KBM-7 (cell line): ENCODE measurements around the gene CAND2.
"Not testable (repeated sequence)": the region's sequence is repeated elsewhere in the genome, so short reads cannot be mapped to it uniquely, and the experiment has no call there.

Experiments
- DNase-seq: peaks from one replicate; pipeline ENCODE4 v3.0.0-alpha.2; 2015
- in situ Hi-C: fragments of 300-500 bp; cut with MboI; formaldehyde crosslinking; loops from 2 replicates; pipeline ENCODE4 v1.14.3; 2020; ENCODE audit warnings: low sequenced_read_pairs, low pct_unique_long_range_greater_than_20kb, mixed read lengths

Gene CAND2

GRCh38 chr3:12875857-12876836, 79.7 kb downstream of the CAND2 start:
- no peak for DNase-seq
- in situ Hi-C loops, result no loop called here

- DNase-seq, result no peak
- in situ Hi-C loops, result no loop called here
Measured at GRCh38 chr3:12877040-12877439, 80.6 kb downstream of the CAND2 start.

GRCh38 chr3:12878141-12878574, 81.7 kb downstream of the CAND2 start:
- DNase-seq, result no peak
- in situ Hi-C loops, result no loop called here

DNA sequence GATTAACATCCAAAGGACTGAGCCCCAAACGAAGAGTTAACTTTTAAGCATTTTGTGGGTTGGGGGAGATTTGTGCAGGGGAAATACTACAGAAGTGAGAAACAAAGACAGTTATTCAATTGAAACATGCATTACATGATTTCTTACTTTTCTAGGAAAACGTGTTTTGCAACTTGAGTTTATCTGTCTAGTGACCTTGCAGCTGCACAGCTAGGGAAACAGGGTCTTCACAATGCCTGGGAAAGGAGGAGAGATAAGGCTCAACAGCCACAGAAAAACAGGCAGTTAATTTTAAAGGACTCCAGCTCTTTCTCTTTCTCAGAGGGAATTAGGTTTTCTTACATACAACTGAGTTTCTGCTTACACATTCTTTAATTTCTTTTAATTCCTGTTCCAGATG, 82.3 kb downstream of the CAND2 start:
- in situ Hi-C loops, DNase-seq: not testable (repeated sequence)

DNA sequence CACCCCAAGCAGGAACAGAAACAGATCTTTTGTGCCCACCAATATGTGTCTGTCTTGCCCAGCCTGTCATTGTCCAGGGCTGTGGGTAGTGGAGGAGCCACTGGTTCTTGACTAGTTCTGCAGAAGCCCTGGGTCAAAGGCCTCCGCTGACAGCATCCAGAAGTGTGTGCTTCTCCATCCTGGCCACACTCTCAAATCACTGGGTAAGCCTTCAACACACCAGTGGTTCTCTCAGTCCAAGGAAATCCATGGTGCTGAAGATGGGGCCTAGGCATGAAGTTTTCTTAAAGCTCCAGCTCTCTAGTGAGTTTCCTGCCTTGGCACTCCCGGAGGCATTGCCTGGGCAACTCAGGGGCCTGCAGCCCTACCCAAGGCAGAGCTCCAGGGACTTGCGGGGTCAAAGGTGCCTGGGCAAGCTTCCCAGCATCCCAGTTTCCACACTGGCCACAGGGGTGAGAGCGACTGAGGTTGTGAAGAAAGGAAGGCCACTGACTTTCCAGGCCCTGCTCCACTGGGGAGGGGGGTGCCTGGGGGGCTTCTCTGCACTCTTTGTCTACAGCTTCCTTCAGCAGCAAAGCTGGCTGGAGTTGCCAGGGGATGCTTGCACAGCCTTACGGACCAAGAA, 82.8 kb downstream of the CAND2 start:
- no peak for DNase-seq
- in situ Hi-C loops, result no loop called here

DNA sequence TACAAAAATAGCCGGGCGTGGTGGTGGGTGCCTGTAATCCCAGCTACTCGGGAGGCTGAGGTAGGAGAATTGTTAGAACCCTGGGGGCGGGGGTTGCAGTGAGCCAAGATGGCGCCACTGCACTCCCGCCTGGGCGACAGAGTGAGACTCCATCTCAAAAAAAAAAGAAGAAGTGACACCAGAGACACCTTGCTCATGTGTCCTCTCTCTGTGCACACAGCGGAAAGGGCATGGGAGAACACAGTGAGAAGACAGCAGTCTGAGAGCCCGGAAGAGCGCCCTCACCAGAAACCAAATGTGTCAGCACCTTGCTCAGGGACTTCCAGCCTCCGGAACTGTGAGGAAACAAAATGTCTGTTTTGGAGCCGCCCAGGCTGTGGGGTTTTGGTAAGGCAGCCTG, 85.4 kb downstream of the CAND2 start:
- DNase-seq, in situ Hi-C loops: not testable (repeated sequence)

GRCh38 chr3:12882336-12883310, 86.1 kb downstream of the CAND2 start:
- no peak for DNase-seq
- in situ Hi-C loops, result no loop called here

DNA sequence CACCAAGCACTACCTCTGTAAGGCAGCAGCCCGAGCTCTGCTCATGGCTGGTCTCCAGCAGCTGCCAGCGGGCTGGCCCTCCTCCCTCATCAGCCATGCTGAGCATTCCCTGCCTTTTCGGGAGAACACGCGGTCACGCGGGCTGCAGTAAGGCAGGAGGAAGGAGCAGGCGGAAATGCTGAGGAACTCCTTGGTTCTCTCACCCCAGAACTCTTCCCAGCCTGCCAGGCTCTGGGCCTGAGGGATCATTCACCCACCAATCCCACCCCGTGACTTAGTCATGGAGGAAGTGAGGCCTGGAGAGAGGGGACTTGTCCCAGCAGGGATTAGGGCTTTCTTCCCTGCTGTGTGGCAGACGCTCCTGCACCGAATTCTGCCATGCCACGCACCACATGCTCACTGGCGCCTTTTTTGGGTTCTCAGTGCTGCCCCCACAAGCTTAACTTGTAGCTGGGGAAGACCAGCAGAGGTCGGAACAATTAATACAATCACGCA, 87.8 kb downstream of the CAND2 start:
- in situ Hi-C loops, result no loop called here
- no peak for DNase-seq
